Measurements from ENCODE around the gene RASGRF1.

- TF ChIP-seq EZH2 (IDR thresholded peaks at IDR 0.05; ENCODE audit: low read length) (no peak), CTCF (optimal IDR thresholded peaks at IDR 0.05 in 1 of 3, IDR thresholded peaks at IDR 0.05 in 1 of 3, conservative IDR thresholded peaks at IDR 0.05 in 1 of 3; ENCODE audit: extremely low read depth in 1 of 3, insufficient read depth in 2 of 3, low read length in 3 of 3) (peak in 2 of 3 experiments; percentile 18 to 19)
Measured at GRCh38 chr15:78950902-78951840, 139.4 kb downstream of the RASGRF1 start.
